Activated CD4-positive, alpha-beta T cell treated with anti-CD3 and anti-CD28 coated beads, Interleukin-10, Interleukin-2, amounts not matched to agents 100 ng/mL and 50 ng/mL, durations not matched to agents 16 hours and 8 hours (primary cell): ENCODE measurements around the gene RCOR3.
"Not testable (repeated sequence)": the region's sequence is repeated elsewhere in the genome, so short reads cannot be mapped to it uniquely, and the experiment has no call there.

ENCODE experiments used
- DNase-seq: peaks from one replicate; pipeline ENCODE4 v3.0.0-alpha.2; 2020

RCOR3 gene

GRCh38 chr1:211258756-211259637 is at the start of gene RCOR3:
Gene RCOR3 (plus strand): TSS chr1:211259366. CDS start chr1:211259561, 195 bp downstream.
- DNase-seq: peak; percentile 92

GRCh38 chr1:211210052-211210451 is 49.1 kb upstream of the RCOR3 start:
- no peak for DNase-seq

GRCh38 chr1:211210965-211211364 is 48.2 kb upstream of the RCOR3 start:
- DNase-seq: no peak

GRCh38 chr1:211213702-211214101 is 45.5 kb upstream of the RCOR3 start:
- no peak for DNase-seq

GRCh38 chr1:211215577-211215976 is 43.6 kb upstream of the RCOR3 start:
- DNase-seq: no peak

GRCh38 chr1:211217392-211217791 is 41.8 kb upstream of the RCOR3 start:
- DNase-seq: no peak

- DNase-seq: not testable (repeated sequence)
Measured at GRCh38 chr1:211222469-211223234, 36.5 kb upstream of the RCOR3 start.

GRCh38 chr1:211228573-211229364 is 30.4 kb upstream of the RCOR3 start:
- DNase-seq: peak; percentile 82

- no peak for DNase-seq
Measured at GRCh38 chr1:211229365-211229759, 29.8 kb upstream of the RCOR3 start.

GRCh38 chr1:211231873-211232272 is 27.3 kb upstream of the RCOR3 start:
- DNase-seq: no peak

- no peak for DNase-seq
Measured at GRCh38 chr1:211236633-211237320, 22.4 kb upstream of the RCOR3 start.

- DNase-seq: no peak
Measured at GRCh38 chr1:211237579-211237978, 21.6 kb upstream of the RCOR3 start.

GRCh38 chr1:211240567-211240966 is 18.6 kb upstream of the RCOR3 start:
- DNase-seq: not testable (repeated sequence)

- no peak for DNase-seq
Measured at GRCh38 chr1:211241071-211241470, 18.1 kb upstream of the RCOR3 start.

GRCh38 chr1:211243639-211244038 is 15.5 kb upstream of the RCOR3 start:
- DNase-seq: not testable (repeated sequence)

GRCh38 chr1:211246583-211246982 is 12.6 kb upstream of the RCOR3 start:
- not testable (repeated sequence) for DNase-seq

GRCh38 chr1:211247921-211248320 is 11.2 kb upstream of the RCOR3 start:
- no peak for DNase-seq

- not testable (repeated sequence) for DNase-seq
Measured at GRCh38 chr1:211249611-211250010, 9.6 kb upstream of the RCOR3 start.

- no peak for DNase-seq
Measured at GRCh38 chr1:211257826-211258225, 1.3 kb upstream of the RCOR3 start.

- DNase-seq: peak; percentile 73
Measured at GRCh38 chr1:211258310-211258755, 833 bp upstream of the RCOR3 start.

- DNase-seq: no peak
Measured at GRCh38 chr1:211259638-211260126, 516 bp downstream of the RCOR3 start.
